ENCODE results near the gene PRND.
"Not testable (repeated sequence)": the region's sequence is repeated elsewhere in the genome, so short reads cannot be mapped to it uniquely, and the experiment has no call there.

The PRND gene

GRCh38 chr20:4765681-4766080 lies 44.0 kb downstream of the PRND start:
- in situ Hi-C loops (cut with HindIII; ENCODE audit: low sequenced_read_pairs): no loop called here
- H3K4me3 ChIP-seq (ENCODE audit: low read depth, low read length): no peak overlapping the region
- no peak for DNase-seq (ENCODE audit: low read depth)
- TF ChIP-seq CTCF (IDR thresholded peaks at IDR 0.05; ENCODE audit: low read depth, low read length, missing control alignments): no peak

- no peak overlapping the region for H3K4me3 ChIP-seq (ENCODE audit: low read depth, low read length)
- DNase-seq (ENCODE audit: low read depth): no peak
- in situ Hi-C loops (cut with HindIII; ENCODE audit: low sequenced_read_pairs): no loop called here
- no peak for TF ChIP-seq CTCF (IDR thresholded peaks at IDR 0.05; ENCODE audit: low read depth, low read length, missing control alignments)
These were observed 44.9 kb downstream of the PRND start for GRCh38 chr20:4766631-4767030.

GRCh38 chr20:4767084-4767483 lies 45.4 kb downstream of the PRND start:
- no peak for TF ChIP-seq CTCF (IDR thresholded peaks at IDR 0.05; ENCODE audit: low read depth, low read length, missing control alignments)
- in situ Hi-C loops (cut with HindIII; ENCODE audit: low sequenced_read_pairs): no loop called here
- DNase-seq (ENCODE audit: low read depth): no peak
- H3K4me3 ChIP-seq (ENCODE audit: low read depth, low read length): no peak overlapping the region

- in situ Hi-C loops (cut with HindIII; ENCODE audit: low sequenced_read_pairs): no loop called here
- TF ChIP-seq CTCF (IDR thresholded peaks at IDR 0.05; ENCODE audit: low read depth, low read length, missing control alignments): no peak
- no peak overlapping the region for H3K4me3 ChIP-seq (ENCODE audit: low read depth, low read length)
- DNase-seq (ENCODE audit: low read depth): no peak
These were observed 47.6 kb downstream of the PRND start for GRCh38 chr20:4769328-4769727.

DNA sequence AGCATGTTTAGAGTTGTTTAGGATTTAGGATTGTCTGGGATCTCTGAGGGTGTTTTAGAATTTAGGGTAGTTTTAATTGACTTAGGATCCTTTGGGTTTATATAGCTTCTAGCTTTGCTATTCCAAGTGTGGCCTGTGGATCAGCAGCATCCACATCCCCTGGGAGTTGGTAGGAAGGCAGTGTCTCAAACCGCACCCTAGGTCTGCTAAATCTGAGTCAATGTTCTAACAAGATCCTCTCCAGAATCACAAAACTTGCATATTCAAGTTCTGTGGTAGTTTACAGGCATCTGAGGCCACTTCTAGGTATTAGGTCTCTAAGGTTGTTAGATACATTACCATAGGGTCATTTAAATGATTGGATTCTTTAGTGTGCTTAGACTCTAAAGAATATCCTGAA lies 48.3 kb downstream of the PRND start:
- no peak for TF ChIP-seq CTCF (IDR thresholded peaks at IDR 0.05; ENCODE audit: low read depth, low read length, missing control alignments)
- no peak for DNase-seq (ENCODE audit: low read depth)
- H3K4me3 ChIP-seq (ENCODE audit: low read depth, low read length): no peak overlapping the region
- in situ Hi-C loops (cut with HindIII; ENCODE audit: low sequenced_read_pairs): no loop called here

- TF ChIP-seq CTCF (IDR thresholded peaks at IDR 0.05; ENCODE audit: low read depth, low read length, missing control alignments): no peak
- H3K4me3 ChIP-seq (ENCODE audit: low read depth, low read length): no peak overlapping the region
- in situ Hi-C loops (cut with HindIII; ENCODE audit: low sequenced_read_pairs): no loop called here
- no peak for DNase-seq (ENCODE audit: low read depth)
These were observed 49.3 kb downstream of the PRND start for GRCh38 chr20:4771004-4771403.

DNA sequence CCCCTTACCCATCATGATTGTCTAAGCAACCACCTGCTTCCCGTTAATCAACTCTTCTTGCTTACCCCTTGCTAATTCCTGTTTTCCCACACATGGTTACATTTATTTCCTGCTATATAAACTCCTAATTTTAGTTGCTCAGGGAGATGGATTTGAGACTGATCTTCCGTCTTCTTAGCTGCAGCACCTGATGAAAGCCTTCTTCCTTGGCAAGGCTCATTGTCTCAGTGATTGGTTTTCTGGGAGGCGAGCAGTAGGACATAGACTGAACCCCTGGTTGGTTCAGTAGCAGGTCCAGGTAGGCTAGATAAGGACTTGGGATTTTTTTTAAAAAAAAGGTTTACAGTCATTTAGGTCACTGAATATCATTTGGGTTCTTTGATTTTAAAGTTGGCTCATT lies 50.4 kb downstream of the PRND start:
- no peak overlapping the region for H3K4me3 ChIP-seq (ENCODE audit: low read depth, low read length)
- in situ Hi-C loops (cut with HindIII; ENCODE audit: low sequenced_read_pairs): no loop called here
- TF ChIP-seq CTCF (IDR thresholded peaks at IDR 0.05; ENCODE audit: low read depth, low read length, missing control alignments): no peak
- no peak for DNase-seq (ENCODE audit: low read depth)

- DNase-seq (ENCODE audit: low read depth); in situ Hi-C loops (cut with HindIII; ENCODE audit: low sequenced_read_pairs); H3K4me3 ChIP-seq (ENCODE audit: low read depth, low read length): not testable (repeated sequence)
These were observed 51.3 kb downstream of the PRND start for GRCh38 chr20:4773014-4773413.
